ENCODE data around the gene THAP5.
"Not testable (repeated sequence)": the region's sequence is repeated elsewhere in the genome, so short reads cannot be mapped to it uniquely, and the experiment has no call there.

The THAP5 gene

DNA sequence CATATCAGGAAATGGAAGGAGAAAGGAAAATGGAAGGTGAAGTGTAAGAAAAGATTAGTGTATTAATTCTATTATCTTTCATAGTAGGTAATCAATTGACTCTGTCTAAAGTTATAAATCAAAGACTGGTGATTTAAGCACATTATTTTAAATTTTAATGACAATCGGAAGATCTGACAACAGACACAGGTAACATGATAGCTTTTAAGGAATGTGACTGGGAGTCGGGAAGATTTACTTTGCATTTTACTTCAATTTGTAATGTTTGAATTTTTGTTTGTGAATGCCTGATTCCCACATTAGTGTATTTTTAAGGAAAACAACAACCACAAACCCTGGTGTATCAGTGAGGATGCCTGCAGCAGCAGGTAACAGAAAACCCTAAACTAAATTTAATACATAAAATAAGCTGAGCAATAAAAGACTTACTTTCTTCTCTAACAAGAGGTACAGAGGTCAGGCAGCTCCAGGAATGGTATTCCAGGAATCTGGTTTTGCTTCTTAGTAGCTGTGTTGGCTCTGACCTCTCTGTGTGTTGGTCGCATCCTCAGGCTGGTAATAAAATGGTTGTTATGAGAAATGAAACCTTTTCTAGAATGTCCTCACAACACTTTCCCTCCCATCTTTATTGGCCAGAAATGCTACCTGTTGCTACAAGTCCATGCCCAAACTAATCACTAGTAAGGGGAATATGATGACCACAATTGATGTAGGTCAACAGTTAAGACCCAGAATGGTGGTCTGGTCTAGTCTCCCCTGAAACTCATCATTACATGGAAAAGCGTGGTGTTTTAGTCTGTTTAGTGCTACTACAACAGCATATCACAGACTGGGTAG, 12.4 kb upstream of the THAP5 start:
- no peak for DNase-seq

DNA sequence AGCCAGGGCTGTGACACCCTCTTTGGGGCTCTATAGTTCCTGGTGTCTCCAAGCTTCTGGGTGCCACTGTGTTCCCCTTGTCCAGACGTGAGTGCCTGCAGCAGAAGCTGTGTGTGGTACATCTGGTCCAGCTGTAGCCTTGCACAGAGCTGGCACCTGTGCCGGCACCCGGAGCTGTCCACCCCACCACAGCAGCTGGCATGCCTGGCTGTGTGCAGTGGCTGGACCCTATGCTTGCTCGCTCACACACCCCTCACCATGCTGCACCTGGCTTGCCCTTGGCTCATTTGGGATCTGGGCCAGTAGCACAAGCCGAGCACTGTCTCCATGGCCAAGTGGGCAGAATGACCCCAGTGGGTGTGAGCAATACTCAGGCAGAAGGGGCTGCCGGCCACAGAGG, 10.8 kb upstream of the THAP5 start:
- no peak for DNase-seq

DNA sequence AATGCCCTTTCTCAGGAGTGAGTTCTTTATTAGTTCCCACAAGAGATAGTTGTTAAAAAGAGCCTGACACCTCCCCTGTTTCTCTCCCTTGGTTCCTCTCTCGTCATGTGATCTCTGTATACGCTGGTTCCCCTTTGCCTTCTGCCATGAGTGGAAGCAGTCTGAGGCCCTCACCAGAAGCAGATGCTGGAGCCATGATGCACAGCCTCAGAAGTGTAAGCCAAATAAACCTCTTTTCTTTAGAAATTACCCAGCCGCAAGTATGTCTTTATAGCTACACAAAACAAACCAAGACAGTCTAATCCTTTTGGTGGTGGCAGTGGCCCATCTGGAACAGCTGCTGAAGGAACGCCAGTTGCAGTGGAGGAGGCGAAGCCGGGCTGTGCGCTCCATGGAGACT, 9.4 kb upstream of the THAP5 start:
- no peak for DNase-seq

DNA sequence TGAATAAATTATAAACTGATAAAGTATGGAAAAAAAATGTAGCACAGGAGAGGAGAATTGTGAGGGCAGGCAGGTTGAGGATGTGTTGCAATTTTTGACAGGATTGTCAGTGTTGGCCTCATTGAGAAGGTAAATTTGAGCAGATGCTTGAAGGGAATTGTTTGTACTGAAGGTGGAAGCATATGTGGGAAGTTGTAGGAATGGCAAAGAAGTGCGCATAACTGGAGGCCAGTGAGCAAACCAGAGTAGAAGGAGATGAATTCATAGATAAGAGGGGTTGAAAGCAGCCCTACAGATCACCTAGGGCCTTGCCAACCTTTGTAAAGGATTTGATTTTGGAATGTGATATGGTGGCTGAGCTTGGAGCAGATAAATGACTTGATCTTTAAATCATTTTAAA, 6.6 kb upstream of the THAP5 start:
- no peak for DNase-seq

DNA sequence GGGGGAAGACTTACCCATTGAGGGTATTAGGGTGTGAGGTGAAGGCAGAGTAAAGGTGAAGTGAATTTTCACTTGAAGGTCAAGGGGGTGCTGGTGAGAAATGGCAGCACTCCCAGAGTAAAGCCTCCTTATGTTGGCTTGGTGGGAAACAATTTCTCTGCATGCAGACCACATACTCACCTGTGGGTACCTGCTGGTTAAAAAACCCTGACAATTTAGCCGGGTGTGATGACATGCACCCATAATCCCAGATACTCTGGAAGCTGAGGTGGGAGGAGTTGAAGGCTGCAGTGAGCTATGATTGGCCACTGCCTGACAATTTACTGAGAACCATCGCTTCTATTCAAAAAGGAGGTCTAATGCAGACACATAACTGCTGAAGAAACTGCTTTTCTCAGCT, 5.7 kb upstream of the THAP5 start:
- DNase-seq: no peak

DNA sequence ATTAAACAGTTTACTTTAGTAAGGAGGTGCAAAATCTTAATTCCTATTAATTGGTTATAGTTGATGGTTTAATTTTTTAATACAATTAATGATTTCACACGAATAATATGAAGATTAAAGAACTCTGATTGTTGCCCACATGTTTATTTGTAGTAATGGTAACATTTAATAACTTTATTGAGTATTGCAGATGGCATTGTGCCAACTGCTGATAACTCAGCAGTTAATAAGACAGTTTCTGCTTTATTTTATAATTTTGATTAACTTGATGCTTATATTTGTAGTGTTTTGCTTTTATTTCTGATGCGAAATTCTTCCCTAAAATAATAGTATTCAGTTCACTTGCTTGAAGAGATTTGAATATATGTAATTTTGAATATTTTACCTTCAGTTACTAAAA, 3.0 kb upstream of the THAP5 start:
- DNase-seq: no peak

DNA sequence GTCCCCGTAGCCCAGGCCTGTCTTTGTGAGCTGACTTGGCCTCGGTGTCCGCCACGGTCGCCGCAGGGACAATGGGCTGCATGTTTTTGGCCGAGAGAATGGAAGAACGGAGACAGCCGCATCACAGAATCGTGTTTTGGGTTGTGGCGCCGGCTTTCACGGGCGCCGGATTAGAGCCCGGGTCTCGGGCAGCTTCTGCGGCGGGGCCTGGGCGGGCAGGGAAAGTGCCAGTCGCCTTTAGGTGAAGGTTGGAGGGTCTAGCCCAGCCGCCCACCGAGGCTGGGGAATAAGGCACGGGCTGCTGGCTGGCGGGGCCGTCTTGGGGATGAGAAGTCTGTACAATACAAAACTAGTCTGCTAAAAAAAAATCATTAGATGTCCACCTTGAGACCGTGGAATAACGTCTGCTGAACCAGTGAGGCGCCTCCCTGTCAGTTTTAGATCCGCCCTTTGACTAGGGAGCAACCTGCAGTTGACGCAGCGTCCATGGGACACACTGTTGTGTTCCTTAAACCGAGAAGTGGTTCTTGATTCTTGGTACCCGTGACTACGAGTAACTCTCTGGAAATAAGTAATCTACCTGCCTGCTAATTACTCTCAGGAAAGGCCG, 745 bp upstream of the THAP5 start:
- DNase-seq: peak; percentile 16

DNA sequence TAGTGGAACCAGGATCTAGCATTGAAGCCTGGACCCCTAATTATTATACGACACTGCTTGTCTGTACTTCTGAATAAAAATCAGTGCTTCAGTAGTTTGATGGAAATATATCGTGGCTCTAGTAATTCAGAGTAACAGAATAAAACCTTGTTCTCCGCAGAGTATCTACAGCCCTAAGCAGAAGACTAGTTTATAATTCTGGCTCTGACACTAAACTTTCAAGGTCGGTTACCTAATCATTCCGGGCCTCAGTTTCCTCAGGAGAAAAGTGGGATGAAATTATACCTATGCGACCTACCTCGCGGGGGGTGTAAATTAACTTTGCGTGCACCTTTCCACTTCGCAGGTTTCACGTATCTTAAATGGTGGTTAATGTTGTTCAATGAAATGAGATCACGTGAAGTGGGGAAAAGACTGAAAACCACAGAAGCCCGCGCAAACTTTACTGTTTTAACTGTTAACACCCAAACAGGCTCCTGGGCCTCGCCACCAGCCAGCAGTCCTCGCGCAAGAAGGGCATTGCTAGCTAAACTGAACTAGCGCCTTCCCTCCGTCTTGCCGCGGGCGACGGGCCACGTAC, 615 bp downstream of the THAP5 start:
- DNase-seq: no peak

DNA sequence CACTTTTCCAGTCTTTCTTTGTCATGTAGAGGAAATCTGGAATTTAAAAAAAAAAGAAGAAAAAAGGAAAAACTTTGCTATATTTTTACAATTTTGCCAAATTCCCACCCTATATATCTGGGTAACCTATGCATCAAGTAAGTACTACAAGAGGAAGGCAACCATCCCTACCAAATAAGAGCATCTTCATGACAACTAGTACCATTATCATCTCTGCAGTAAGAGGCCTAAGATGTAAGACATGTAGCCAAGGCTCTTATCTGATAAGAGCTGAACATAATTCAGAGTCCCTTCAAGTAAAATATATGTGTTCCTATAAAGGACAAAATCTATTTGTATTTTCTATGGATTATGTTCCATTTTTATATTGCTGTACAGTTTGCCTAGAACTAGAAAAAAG, 3.5 kb downstream of the THAP5 start:
- no peak for DNase-seq

DNA sequence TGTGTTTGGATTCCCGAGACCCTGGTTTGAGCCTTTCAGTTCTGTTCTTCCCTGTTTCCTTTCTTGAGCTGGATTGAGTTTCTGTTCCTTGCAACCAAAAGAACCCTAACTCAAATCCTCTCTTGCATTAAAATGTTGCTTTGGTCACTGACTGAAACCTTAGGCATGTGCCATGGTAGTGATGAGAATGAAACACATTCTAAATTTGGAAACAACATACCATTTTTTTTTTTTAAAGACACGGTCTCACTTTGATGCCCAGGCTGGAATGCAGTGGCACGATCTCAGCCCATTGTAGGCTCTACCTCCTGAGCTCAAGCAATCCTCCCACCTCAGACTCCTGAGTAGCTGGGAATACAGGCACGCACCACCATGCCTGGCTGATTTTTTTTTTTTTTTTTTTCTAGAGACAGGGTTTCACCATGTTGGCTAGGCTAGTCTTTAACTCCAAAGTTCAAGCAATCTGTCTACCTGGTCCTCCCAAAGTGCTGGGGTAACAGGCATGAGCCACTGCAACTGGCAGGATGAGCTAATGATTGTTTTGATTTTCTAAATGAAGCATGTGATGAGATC, 8.4 kb downstream of the THAP5 start:
- DNase-seq: no peak

DNA sequence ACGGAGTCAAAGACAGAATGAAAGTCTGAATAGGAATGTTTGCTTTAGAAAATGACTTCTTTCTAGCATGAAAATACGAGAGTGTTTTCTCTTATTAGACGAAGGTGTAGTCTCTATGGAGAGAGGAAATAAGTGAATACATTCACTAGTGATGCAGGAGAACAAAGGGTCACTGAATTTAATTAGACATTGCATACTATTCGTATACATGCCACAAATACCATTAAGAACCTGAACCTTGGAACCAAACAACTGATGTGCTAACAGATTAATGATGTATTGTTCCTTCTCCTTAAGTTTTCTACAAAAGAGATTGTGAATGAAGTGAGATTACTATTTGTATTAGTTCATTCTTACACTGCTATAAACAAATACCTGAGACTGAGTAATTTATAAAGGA, 10.3 kb downstream of the THAP5 start:
- no peak for DNase-seq

DNA sequence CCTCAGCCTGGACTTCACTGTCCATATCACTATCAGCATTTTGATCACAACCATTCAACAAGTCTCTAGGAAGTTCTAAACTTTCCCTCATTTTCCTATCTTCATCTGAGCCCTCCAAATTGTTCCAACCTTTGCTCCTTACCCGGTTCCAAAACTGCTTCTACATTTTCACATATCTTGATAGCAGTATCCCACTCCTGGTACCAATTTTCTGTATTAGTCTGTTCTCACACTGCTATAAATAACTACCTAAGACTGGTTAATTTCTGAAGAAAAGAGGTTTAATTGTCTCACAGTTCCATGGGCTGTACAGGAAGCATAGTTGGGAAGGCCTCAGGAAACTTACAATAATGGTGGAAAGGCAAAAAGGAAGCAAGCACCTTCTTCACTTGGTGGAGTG, 11.9 kb downstream of the THAP5 start:
- DNase-seq: no peak

DNA sequence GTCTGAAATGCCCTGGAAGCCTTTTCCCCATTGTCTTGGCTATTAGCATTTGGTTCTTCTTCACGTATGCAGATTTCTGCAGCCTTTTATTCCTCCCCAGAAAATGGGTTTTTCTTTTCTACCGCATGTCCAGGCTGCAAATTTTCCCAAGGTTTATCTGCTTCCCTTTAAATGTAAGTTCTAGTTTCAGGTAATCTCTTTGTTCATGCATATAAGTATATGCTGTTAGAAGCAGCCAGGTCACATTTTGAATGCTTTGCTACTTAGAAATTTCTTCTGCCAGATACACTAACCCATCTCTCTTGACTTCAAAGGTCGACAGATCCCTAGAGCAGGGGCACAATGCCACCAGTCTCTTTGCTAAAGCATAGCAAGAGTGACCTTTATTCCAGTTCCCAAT, 12.3 kb downstream of the THAP5 start:
- DNase-seq: no peak

DNA sequence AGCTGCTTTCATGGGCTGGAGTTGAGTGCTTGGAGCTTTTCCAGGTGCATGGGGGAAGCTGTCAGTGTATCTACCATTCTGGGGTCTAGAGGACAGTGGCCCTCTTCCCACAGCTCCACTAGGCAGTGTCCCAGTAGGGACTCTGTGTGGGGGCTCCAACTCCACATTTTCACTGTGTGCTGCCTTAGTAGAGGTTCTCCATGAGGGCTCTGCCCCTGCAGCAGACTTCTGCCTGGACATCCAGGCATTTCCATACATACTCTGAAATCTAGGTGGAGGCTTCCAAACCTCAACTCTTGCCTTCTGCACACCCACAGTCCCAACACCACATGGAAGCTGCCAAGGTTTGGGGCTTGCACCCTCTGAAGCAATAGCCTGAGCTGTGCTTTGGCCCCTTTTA, 12.8 kb downstream of the THAP5 start:
- DNase-seq: not testable (repeated sequence)

DNA sequence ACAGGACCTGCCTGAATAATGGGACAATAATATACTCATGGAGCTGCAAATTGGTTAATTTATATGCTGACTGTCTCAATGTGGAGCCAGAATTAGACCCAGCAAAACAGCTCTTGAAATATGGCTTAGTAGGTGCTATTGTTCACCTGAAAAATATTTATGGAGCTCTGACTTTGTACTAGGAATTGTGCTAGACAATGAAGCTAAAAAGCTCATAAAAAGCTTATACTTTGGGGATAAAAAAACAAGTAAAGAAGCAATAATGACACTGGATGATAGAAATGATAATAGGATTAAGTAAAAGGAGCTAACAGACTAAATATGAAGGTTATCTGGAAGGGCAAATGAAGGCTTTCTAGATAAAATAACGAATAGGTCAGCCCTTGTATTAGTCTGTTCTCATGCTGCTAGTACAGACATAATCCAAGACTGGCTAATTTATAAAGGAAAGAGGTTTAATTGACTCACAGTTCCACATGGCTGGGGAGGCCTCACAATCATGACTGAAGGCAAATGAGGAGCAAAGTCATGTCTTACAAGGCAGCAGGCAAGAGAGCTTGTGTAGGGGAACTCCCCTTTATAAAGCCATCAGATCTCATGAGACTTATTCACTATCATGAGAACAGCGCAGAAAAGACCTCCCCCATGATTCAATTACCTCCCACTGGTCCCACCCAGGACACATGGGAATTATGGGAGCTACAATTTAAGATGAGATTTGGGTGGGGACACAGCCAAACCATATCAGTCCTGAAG, 21.2 kb downstream of the THAP5 start:
- not testable (repeated sequence) for DNase-seq

DNA sequence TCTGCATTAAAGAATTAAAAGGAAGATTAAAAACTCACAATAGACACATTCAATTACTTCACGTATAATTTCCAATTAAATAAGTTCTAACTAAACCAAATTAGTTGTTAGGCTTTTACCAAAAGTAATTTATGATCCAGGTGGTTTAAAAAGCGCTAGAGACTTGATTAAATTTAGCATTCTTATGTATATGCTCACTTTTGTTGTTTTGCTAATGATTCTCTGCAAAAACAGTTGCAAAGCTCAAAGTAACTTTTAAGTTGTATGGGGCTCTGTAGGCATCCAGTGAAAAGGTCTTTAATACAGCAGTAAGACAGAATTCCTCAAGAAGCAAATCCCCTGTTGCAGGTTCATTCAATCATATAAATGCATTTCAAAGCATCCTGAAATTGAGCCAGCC, 28.0 kb downstream of the THAP5 start:
- no peak for DNase-seq

DNA sequence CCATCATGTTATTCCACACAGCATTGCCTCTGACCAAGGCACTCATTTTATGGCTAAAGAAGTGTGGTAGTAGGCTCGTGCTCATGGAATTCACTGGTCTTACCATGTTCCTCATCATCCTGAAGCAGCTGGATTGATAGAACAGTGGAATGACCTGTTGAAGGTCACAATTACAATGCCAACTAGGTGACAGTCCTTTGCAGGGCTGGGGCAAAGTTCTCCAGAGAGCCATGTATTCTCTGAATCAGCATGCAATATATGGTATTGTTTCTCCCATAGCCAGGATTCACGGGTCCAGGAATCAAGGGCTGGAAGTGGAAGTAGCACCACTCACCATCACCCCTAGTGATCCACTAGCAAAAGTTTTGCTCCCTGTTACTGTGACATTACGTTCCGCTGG, 30.8 kb downstream of the THAP5 start:
- DNase-seq: not testable (repeated sequence)

DNA sequence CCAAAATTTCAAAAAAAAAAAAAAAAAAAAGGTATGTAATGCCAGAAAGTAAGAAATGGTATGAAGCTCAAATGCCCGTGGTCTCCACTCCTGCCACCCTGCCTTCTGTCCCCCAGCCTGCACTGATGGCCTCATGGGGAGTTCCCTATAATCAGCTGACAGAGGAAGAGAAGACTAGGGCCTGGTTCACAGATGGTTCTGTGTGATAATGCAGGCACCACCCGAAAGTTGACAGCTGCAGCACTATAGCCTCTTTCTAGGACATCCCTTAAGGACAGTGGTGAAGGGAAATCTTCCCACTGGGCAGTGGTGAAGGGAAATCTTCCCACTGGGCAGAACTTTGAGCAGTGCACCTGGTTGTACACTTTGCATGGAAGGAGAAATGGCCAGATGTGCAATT, 31.3 kb downstream of the THAP5 start:
- DNase-seq: not testable (repeated sequence)

DNA sequence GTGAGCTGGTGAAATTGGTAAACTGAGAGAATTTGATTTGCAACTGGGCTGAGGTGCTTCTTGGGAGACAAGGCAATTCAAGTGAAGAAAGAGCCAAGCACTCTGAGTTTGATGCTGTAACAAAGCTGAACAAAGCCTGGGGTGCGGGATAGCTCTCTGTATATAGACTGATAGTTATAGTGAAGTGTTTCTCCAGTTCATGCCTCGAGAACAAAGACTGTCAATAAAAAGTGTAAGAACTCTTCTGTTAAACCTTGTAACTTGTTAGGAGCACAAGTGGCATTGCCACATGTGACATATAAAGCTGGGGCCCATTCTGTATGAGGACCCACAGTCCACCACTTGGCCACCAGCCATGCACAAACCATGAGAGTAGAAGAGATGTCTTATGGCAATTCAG, 32.3 kb downstream of the THAP5 start:
- DNase-seq: no peak

DNA sequence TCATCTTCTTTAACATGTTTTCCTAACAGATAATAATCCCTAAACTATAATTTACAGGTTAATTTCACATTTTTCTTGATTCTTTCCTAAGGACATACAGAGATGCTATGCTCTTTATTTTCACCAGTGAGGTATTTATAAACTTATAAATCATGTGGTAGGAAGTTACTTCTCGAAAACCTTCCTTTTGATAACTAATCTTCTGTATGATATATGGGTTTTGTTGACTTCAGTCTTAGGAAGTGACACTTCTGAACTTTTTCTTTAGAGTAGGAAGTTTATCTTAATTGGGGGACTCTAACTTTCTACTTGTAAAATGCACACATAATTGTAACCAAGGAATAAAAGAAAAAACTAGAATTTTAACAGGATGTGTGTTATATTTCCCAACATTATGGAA, 33.8 kb downstream of the THAP5 start:
- DNase-seq: no peak

DNA sequence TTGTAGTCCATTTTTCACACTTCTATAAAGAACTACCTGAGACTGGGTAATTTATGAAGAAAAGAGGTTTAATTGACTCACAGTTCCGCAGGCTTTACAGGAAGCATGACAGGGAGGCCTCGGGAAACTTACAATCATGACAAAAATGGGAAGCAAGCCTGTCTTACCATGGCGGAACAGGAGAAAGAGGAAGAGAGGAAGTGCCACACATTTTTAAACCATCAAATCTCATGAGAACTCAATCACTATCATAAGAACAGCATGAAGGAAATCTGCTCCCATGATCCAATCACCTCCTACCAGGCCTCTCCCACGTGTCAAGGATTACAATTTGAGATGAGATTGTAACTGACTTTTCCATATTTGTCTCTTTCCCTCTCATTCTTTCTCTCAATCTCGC, 34.2 kb downstream of the THAP5 start:
- no peak for DNase-seq

DNA sequence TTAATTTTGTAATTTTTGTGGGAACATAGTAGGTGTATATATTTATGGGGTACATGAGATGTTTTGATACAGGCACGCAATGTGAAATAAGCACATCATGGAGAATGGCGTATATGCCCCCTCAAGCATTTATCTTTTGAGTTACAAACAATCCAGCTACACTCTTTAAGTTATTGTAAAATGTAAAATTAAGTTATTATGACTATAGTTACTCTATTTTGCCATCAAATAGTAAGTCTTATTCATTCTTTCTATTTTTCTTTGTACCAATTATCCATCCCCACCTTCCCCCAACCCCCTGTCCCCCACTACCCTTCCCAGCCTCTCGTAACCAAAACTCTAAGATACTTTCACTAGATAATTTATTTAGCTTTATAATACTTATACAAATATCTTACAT, 35.8 kb downstream of the THAP5 start:
- no peak for DNase-seq

DNA sequence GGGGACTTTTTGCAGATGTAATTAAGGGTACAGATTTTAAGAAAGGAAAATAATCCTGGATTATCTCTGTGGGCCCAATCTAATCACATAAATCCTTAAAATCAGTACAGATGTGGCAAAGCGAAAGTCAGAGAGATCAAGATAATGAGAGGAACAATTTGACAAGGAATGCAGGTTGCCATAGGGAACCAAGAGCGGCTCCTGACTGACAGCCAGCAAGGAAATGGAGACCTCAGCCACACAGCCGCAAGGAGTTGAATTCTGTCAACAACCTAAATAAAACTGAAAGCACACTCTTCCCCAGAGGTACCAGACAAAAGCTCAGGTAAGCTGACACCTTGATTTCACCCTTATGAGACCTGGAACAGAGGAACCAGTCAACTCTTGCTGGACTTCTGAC, 40.2 kb downstream of the THAP5 start:
- no peak for DNase-seq

All from activated gamma-delta T cell treated with Interleukin-2 at 50 U/mL for 16 hours (primary cell).